Left lobe of liver (tissue), 1 donor: ENCODE data around the gene NPIPB8. TPM values are rescaled to one million over a fixed set of nuclear protein-coding genes. Genes with fewer than 3 reads are reported as not detected.

ENCODE experiments used
- total RNA-seq: library from RNA; stranded (reverse); gene quantifications from one replicate; pipeline ENCODE4 v1.2.1, GENCODE V29; 2021
- donor health status: DM: no; HTN: yes; CAD: no.

NPIPB8 gene
- total RNA-seq, 1 donor from 2014 or later = 3.2 TPM

Other genes starting within 250 kb of the NPIPB8 start
- gene EIF3CL, start 234.2 kb upstream of the NPIPB8 start, total RNA-seq = 11.6 TPM
- gene NPIPB7, start 165.7 kb upstream of the NPIPB8 start, total RNA-seq = not detected
- gene CLN3, start 146.0 kb upstream of the NPIPB8 start, total RNA-seq = 17.5 TPM
- gene APOBR, start 143.4 kb upstream of the NPIPB8 start, total RNA-seq = 0.58 TPM
- gene IL27, start 131.2 kb upstream of the NPIPB8 start, total RNA-seq = 12.9 TPM
- 92.6 TPM for gene NUPR1, start 99.1 kb upstream of the NPIPB8 start, total RNA-seq
- gene SGF29, start 84.1 kb upstream of the NPIPB8 start, total RNA-seq = 19.3 TPM
- gene SULT1A2, start 41.0 kb upstream of the NPIPB8 start, total RNA-seq = 50.3 TPM
- gene SULT1A1, start 28.0 kb upstream of the NPIPB8 start, total RNA-seq = 179 TPM
- gene EIF3C, start 73.4 kb downstream of the NPIPB8 start, total RNA-seq = 262 TPM
- 2.3 TPM for gene NPIPB9, start 113.7 kb downstream of the NPIPB8 start, total RNA-seq
- gene ATXN2L, start 184.9 kb downstream of the NPIPB8 start, total RNA-seq = 50.1 TPM
- 177 TPM for gene TUFM, start 208.3 kb downstream of the NPIPB8 start, total RNA-seq
- 30.8 TPM for gene SH2B1, start 225.8 kb downstream of the NPIPB8 start, total RNA-seq
- gene ATP2A1, start 240.4 kb downstream of the NPIPB8 start, total RNA-seq = 1.4 TPM